ENCODE data around the gene EFS. TPM values are rescaled to one million over a fixed set of nuclear protein-coding genes. Genes with fewer than 3 reads are reported as not detected.

The EFS gene
- total RNA-seq, 2 experiments from 2014 or later = not detected

GRCh38 chr14:23359167-23359626, 5.8 kb downstream of the EFS start:
- Histone ChIP-seq H3K79me2 (ENCODE audit: insufficient read depth, low read depth, low read length) (no peaks in the 10 kb centered on the region), H2AFZ (ENCODE audit: low read length) (no peak overlapping the region), H3K36me3 (ENCODE audit: insufficient read depth, low read length) (no peaks in the 10 kb centered on the region), H3K9me2 (ENCODE audit: insufficient read depth, low read length) (no peaks in the 10 kb centered on the region), H4K20me1 (ENCODE audit: insufficient read depth, low read length) (no peaks in the 10 kb centered on the region), H3K4me3 (ENCODE audit: low read depth, low read length, poor library complexity, severe bottlenecking) (no peak overlapping the region), H3K4me1 (ENCODE audit: insufficient read depth, low read length, poor library complexity, severe bottlenecking) (no peaks in the 10 kb centered on the region), H3K27ac (ENCODE audit: low read depth, low read length, poor library complexity, severe bottlenecking) (no peak overlapping the region), H3K9me3 (ENCODE audit: low read length) (no peaks in the 10 kb centered on the region), H3K4me2 (ENCODE audit: low read length) (no peak overlapping the region)
- ChIA-PET CTCF (ENCODE audit: unreplicated experiment) (no interaction called here), POLR2A (no interaction called here)
- DNase-seq (ENCODE audit: low spot score) = no peak
- TF ChIP-seq EZH2phosphoT487 (IDR thresholded peaks at IDR 0.05; ENCODE audit: borderline replicate concordance, low read depth, low read length) = no peak
- no peak for TF ChIP-seq CTCF (conservative IDR thresholded peaks at IDR 0.05; ENCODE audit: low read length)
- intact Hi-C loops (cut with micrococcal nuclease; ENCODE audit: unreplicated experiment) = no loop called here
- no TSS peak for BruUV-seq (replicated peaks)

GRCh38 chr14:23358553-23359166, 6.3 kb downstream of the EFS start:
- Histone ChIP-seq H3K4me2 (ENCODE audit: low read length) (no peak overlapping the region), H2AFZ (ENCODE audit: low read length) (no peak overlapping the region)
- POLR2A ChIA-PET = no interaction called here

More at GRCh38 chr14:23358553-23359166, 6.3 kb downstream of the EFS start:
- DNase-seq (ENCODE audit: low spot score) = no peak
- CTCF ChIA-PET (ENCODE audit: unreplicated experiment) = no interaction called here
- H3K79me2 ChIP-seq (ENCODE audit: insufficient read depth, low read depth, low read length) = no peaks in the 10 kb centered on the region
- TF ChIP-seq EZH2phosphoT487 (IDR thresholded peaks at IDR 0.05; ENCODE audit: borderline replicate concordance, low read depth, low read length) (no peak), CTCF (conservative IDR thresholded peaks at IDR 0.05; ENCODE audit: low read length) (no peak)
- no peaks in the 10 kb centered on the region for H3K9me3 ChIP-seq (ENCODE audit: low read length)
- no peak overlapping the region for H3K4me3 ChIP-seq (ENCODE audit: low read depth, low read length, poor library complexity, severe bottlenecking)
- no peaks in the 10 kb centered on the region for H3K9me2 ChIP-seq (ENCODE audit: insufficient read depth, low read length)
- no peaks in the 10 kb centered on the region for H3K4me1 ChIP-seq (ENCODE audit: insufficient read depth, low read length, poor library complexity, severe bottlenecking)
- intact Hi-C loops (cut with micrococcal nuclease; ENCODE audit: unreplicated experiment) = no loop called here
- H3K36me3 ChIP-seq (ENCODE audit: insufficient read depth, low read length) = no peaks in the 10 kb centered on the region
- H4K20me1 ChIP-seq (ENCODE audit: insufficient read depth, low read length) = no peaks in the 10 kb centered on the region
- H3K27ac ChIP-seq (ENCODE audit: low read depth, low read length, poor library complexity, severe bottlenecking) = no peak overlapping the region
- no TSS peak for BruUV-seq (replicated peaks)

All from OCI-LY7 (cell line).